GM19193 (cell line): ENCODE data around the gene TASP1.

Source experiments
- POLR2A ChIP-seq: IDR thresholded peaks from 4 replicates; pipeline ENCODE4 v1.6.1; 2011; ENCODE audit not compliant: insufficient read depth, insufficient read length; ENCODE audit errors: extremely low read depth

TASP1 gene

DNA sequence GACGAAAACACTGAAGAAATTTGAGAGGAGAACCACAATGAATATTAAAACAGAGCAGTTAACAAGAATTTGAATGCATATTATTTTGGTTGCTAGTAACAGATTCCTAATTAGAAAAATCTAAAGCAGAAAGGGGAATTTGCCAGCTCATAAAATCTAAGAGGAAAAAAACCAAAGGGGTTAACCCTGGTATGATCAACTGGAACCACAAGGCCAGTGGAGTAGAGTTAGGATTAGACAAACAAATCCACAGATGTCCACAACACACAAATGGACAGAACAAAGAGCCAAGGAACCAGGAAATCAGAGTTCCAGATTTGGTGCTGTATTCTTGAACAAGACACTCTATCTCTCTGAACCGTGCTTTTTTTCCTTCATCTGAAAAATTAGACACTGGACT lies 195.0 kb downstream of the TASP1 start:
- no peak for TF ChIP-seq POLR2A

DNA sequence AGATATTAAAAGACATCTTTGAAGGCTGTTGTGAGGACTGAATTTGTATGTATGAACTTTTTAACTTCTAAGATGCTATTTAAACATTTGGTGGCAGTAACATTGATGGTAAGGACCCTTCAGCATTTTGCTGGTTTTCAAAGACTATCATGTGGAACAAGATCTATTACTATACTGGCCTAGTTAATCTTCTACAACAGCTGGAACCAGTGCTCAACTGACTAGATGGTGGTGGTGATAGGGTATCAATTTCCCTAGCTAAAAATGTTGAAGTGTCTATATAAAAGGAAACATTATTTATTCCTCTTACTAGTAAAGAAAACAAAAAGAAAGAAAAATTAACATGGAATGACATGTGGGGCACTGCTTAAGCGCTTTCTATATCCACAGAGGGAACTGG lies 195.7 kb downstream of the TASP1 start:
- TF ChIP-seq POLR2A, result no peak

DNA sequence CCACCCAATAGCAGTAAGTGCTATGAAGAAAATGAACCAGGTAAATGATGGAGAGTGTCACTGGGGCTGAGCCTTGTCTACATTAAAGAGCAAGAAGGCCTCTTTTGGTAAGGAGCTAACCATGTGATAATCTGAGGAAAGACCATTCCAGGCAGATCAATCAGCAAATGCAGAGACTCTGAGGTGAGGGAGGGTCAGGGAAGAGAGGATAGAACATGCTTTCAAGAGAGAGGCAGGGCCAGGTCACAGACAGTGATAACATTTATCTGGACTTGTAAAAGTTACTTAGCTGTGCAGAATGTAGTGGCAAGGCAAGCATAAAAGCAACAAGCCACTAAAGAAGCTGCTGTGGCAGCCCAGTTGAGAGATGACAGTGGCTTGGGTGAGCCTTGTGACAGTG lies 197.3 kb downstream of the TASP1 start:
- TF ChIP-seq POLR2A, result no peak

DNA sequence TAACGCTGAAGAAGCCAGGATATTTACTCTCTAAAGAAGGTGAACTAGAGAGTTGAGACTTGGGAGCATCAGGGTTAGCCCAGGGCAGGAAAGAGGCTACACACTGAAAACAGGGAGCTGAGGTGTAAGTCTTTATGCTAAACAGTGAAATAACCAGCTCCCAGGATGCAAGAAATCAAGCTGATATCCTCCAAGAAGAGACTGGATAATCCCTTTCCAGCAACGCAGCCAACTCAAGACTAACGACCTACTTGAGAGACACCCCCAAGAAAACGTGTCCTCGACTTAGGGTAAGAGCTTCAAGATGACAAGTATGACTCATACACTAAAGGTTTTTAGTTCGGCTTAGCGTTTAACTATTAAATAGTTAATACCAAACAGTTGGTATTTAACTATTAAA lies 202.2 kb downstream of the TASP1 start:
- TF ChIP-seq POLR2A, result no peak

DNA sequence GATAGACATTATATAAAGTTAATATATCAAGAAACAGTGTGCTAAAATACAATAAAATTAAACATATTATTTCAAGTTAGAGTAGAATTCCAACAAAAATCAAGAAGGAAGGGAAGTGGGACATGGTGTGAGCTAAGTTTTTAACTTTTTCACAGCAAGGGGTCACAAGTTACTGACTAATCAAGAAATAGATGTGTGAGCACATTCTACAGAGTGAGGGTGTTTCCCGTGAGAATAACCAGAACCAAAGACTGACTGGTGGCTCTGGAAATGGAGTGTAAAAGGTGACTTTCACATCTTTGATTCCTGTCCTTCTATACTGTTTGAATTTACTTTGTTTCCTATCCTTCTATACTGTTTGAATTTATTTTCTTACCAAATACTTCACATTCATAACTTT lies 206.6 kb downstream of the TASP1 start:
- TF ChIP-seq POLR2A, result no peak

DNA sequence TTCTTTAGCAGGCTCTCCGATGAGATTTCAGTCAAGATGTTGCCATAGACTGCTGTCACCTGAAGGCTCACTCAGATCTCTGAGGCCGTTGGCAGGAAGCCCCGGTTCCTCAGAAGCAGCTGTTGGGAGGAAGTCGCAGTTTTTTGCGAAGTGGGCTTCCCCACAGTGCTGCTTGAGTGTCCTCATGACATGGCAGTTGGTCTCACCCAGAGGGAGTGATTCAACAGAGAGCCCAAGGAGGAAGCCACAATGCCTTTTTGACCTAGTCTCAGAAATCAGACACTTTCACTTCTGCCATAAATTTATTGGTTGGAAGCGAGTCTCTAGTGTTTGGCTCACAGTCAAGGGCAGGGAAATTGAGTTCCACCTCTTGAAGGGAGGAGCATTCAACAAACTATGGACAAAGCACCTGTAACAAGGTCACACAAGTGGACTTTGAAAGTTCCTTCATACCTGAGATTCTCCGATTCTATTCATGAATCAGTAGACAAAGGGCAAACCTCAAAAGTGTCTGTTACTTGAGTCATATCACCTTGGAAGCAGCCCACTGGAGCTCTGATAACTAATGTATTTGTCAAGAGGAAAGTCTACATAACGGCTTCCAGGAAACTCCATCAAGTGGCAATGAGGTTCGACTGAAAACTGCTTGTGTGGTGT lies 208.3 kb downstream of the TASP1 start:
- no peak for TF ChIP-seq POLR2A

DNA sequence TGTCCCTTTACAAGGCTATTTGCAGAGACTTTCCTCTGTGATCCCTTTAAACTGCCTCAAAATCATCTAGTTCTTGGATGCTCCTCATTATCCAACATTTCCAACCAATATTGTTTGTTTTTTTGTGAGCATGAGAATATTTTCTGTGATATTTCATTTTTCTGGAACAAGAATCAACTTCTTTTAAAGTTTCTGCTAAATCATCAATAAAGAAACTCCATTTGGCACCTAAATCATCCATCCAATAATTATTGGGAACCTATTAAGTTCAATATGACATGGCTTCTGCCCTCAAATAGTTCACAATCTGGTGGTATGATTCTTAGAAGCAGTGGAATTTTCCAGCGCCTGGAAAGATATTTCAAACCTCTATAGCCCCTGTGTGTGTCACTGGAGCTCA lies 210.0 kb downstream of the TASP1 start:
- no peak for TF ChIP-seq POLR2A

DNA sequence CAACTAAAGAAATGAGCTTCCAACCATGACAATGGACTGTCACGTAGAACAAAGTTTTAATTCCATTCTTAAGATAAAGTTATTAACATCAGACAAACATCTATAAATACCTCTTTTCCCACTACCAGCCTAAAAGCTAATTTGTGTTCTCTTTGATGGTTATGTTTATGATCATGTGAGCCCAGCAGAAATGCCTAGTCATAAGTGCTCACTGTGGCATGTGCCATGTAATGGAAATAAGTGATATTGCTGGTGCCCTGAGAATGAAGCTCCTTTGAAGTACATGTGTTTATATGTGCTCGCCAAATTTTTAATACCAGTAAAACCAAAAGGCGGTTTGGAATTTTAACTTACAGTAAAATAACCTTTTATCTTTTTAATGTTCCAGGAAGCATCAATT lies 211.9 kb downstream of the TASP1 start:
- no peak for TF ChIP-seq POLR2A

DNA sequence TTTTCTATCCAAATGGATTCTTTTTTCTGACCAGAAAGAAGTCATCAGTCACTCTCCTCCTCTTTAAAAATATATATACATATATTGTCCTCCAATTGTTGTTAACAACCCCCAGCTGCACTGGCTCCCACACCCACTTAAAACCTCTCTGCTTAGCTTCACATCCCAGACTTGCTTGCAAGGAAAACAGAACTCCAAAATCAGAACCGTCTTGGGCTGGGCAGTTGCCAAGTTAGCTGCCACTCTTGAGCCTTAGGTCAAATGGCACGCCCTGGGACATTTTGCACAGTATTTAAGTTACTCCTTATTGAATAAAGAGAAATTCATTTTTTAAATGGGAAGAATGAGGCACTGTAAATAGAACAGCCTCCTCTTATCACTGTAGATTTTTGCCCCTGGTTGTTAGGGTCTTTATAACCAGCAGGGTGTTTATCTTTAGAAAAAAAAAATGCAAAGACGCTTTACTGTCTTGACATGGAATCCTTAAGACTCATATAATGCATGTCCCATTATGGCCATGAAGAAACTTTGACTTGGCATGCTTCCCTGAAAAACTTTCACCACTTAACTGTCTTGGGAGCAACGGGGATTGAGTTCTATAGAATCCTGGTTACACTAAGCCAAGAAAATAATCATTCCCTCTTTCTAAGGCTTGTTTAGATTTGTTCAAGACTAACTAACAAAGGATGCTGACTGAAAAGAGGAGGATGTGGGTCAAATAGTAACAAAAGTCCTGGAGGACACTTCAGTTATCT lies 213.2 kb downstream of the TASP1 start:
- no peak for TF ChIP-seq POLR2A

DNA sequence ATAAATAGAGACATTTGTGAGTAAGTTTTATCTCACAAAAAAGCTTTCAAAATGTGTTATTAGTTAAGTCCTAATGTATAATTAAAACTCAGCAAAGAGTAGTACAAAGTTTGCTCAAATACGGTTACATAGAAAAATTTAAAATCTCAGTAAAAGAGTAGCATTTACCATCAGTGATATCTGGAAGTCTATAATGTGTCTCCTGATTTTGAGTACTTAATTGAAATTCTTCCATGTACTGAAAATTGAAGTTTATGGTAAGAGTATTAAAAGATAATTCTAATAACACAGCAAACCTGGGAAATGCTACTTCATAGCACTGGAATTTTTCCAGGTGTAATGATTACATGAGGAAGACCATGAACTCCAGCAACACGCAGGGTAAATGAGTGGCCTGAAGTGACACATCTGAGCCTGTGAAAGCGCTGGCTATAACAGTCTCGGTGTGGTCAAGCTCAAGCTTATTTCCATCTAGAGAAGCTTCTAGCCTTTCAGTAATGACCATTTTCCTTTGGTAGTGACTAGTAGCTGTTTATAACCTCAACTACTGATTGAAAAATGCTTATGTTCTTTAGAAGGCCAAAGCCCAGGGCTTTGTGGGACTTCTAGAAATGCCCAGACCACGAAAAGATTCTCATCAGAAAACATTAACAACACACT lies 214.4 kb downstream of the TASP1 start:
- no peak for TF ChIP-seq POLR2A

DNA sequence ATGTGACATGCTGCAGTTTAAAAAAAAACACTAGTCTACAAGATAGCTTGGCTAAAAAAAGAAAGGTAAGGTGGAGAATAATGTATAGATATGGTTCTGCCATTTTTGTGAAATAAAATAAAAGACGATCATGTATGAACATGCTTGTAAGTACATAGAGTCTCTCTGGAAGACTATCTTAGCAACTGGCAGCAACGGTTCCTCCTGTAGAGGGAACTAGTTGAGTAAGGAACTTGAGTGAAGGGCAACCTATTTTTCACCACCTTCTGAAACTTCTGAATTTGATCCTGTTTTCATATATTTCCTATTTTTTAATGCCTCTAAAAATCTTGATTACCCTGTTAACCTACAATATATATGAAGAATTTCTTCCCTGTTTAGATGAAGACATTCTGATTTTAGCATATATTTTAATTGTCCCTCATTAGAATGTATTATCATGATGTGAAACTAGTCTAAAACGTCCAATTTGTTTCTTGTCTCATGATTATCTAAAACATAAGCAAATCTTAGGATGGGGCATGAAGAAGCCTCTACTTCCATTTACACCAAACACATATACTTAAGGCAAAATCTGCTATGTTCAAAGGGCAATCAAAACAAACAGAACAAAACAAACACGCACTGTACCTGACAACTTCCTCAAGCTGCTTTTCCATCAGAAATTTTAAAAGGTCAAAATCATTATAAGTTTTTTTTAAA lies 215.1 kb downstream of the TASP1 start:
- TF ChIP-seq POLR2A, result no peak

DNA sequence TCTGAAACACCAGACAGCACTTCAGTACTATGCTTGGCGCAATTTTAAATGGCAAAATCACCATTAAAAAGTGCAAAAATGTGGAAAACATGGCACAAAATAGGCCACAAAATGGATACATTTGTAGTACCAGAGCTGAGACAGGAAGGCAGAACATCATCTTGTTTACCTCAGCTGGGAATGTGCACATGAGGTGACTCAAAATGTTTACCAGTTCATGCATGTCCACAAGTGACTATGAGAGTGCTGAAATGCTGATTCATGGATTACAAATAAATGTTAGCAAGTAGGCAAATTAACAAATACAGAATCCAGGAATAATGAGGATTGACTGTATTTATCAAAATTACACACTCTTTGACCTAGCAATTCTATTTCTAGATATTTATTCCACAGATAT lies 216.1 kb downstream of the TASP1 start:
- no peak for TF ChIP-seq POLR2A

DNA sequence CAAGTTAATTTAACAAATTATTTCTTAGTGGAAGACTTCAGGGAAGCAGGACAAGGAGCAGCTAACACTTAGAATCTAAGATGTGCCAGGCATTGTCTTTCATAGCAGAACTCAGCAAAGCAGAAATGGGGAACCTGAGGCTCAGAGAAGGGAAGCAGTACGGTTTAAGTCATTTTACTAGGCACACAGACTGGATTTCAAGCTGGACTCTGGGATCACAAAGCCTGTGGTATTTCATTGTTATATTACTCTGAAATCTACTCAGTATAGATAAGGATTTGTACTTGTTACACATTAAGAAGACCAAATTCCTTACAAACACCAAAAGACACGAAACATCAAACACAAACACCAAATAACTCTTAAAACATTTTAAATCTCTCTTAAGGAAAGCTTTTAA lies 218.1 kb downstream of the TASP1 start:
- TF ChIP-seq POLR2A, result no peak

DNA sequence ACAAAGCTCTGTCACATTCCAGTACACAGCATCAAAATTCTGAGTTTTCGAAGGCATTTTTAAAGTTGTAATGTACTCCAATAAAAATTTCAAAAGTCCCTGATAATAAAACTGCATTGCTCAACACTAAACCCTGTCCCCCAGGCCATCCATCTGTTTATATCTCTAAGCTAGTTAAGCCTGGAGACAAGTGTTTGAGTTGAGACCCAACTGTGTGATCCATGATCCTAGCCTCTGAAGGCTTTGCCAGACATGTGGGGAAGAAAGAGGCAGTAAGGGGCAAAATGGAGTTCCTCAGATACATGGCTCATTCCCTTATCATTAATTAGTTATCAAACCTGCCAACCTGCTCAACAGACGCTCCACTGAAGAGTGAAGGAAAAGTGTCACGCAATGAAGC lies 219.3 kb downstream of the TASP1 start:
- no peak for TF ChIP-seq POLR2A

DNA sequence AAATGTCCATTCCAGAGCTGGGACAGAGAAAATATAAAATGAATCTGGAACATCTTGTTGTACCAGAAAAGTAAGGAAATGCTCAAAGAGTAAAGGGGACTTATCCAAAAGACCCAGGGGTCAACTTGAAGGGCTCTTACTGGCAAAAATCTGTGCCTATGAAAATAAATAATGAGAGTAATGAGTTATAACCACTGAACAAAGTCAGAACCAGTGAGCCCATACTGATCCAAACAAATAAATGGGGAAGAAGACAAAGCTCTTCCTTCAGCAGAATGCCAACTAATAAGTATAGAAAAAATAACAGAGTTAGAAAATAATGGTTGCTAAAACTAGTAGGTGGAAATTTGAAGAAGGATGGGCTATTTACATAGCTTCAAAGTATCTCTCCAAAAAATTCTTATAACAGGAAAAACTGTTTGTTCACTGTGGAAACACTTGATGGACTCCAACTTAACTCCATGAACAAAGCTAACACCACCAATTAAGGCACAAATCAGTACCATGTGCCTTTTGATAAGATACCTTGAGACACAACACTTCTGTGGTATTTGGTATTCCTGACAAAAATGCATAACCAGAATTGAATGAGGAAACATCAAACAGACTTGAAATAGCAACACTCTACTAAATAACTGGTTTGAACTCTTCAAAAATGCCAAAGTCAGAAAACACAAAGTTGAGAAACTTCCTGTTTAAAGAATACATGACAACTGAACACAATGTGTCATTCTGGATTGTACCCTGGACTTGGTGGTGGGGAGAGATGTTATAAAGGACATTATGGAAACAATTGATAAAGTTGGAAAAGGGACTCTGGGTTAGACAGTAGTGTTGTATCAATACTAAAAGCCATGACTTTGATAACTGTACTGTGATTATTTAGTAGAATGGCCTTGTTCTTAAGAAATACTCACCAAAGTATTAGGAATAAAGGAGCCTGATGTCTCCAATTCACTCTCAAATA lies 220.2 kb downstream of the TASP1 start:
- no peak for TF ChIP-seq POLR2A

DNA sequence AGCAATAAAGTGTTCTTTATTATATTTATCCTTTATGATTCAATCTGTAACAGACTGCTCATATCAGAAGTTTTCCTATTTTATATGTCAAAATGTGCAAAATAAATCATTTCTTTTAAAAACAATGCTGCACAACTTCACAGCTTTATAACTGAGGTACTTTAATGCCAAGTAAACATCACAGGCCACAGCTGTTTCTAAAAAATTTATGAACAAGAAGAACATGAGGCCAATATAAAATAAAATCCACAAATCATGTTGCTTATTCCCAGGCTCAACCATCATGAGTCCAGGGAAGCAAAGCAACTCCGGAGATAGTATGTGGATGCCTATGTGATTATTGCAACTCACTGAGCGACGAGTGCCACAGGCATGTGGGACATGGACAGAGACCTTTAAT lies 222.2 kb downstream of the TASP1 start:
- TF ChIP-seq POLR2A, result no peak
